ENCODE data around the gene DUSP15.
A peak's percentile ranks its signal among the peaks of the same experiment; 100 is the strongest.
"Not testable (repeated sequence)": the region's sequence is repeated elsewhere in the genome, so short reads cannot be mapped to it uniquely, and the experiment has no call there.

Gene DUSP15

GRCh38 chr20:31819083-31819784 is 51.1 kb downstream of the DUSP15 start, which contains the start of gene MYLK2:
Gene MYLK2 (plus strand): TSS chr20:31819356. CDS start chr20:31819581, 225 bp downstream.
- DNase-seq = no peak

GRCh38 chr20:31818376-31818908 is 51.9 kb downstream of the DUSP15 start:
- no peak for DNase-seq

GRCh38 chr20:31817461-31817860 is 52.9 kb downstream of the DUSP15 start:
- no peak for DNase-seq

GRCh38 chr20:31816221-31816620 is 54.1 kb downstream of the DUSP15 start:
- no peak for DNase-seq

GRCh38 chr20:31815408-31816188 is 54.7 kb downstream of the DUSP15 start:
- peak; percentile 43 for DNase-seq

GRCh38 chr20:31814142-31814541 is 56.2 kb downstream of the DUSP15 start:
- DNase-seq = not testable (repeated sequence)

GRCh38 chr20:31813611-31814010 is 56.7 kb downstream of the DUSP15 start:
- no peak for DNase-seq

GRCh38 chr20:31811796-31812728 is 58.3 kb downstream of the DUSP15 start:
- DNase-seq = no peak

GRCh38 chr20:31811198-31811597 is 59.1 kb downstream of the DUSP15 start:
- no peak for DNase-seq
